ENCODE results near the gene ONECUT2.
"Not testable (repeated sequence)": the region's sequence is repeated elsewhere in the genome, so short reads cannot be mapped to it uniquely, and the experiment has no call there.

The ONECUT2 gene

GRCh38 chr18:57446322-57446721, 11.1 kb downstream of the ONECUT2 start:
- DNase-seq (ENCODE audit: low spot score): no peak

- DNase-seq (ENCODE audit: low spot score): no peak
These were observed 12.0 kb downstream of the ONECUT2 start for GRCh38 chr18:57447154-57447621.

DNA sequence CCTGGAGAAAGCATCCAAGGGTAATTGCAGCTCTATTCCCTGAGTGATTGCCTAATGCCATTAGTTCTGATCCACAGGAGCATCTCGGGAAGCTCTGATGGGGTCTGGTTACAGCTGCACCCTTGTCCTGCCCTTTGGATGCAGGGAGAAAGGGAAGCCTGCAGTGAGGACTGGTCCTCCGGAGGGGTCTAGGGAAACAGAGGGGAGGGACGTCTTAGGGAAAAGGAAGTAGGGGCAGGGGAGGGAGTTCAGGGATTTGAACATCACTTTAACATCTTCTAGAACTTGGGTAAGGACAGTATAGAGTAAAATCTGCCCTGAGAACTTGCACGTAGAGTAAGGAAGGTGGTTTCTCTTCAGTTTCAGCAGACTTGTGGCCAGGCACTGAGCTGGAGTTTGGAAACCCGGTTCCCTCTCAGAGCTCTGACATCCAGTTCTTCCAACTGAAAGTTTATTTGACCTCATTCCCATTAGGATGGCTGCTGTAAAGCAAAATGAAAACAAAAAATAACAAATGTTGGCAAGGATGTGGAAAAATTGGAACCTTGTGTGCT, 20.5 kb downstream of the ONECUT2 start:
- DNase-seq (ENCODE audit: low spot score): no peak

DNA sequence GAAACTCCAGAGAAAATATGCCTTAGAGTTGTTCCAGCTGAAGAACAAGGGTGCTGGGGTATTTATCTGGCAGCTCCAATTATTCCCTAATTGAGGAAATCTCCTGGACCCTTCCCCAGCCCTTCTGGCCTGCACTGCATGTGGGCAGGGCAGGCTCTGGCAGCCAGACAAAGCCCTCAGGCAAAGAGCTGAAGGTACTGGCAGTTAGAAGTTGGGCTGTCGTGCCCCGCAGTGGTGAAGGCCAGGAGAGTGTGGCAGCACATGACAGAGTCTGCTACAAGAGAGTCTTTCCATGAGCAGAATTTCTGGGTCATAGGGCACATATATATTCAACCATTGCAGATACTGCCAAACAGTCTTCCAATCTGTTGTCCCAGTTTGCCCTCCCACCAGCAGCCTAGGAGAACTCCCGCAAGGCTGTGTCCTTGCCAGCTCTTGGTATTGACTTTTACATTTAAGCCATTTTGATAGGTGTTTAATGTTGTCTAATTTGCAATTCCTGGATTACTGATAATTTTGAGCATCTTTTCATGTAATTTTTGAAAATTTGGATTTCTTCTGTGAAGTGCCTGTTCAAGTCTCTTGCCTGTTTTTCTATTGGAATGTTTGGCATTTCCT, 26.6 kb downstream of the ONECUT2 start:
- no peak for DNase-seq (ENCODE audit: low spot score)

GRCh38 chr18:57466307-57466706, 31.1 kb downstream of the ONECUT2 start:
- DNase-seq (ENCODE audit: low spot score): no peak

GRCh38 chr18:57466745-57467409, 31.7 kb downstream of the ONECUT2 start:
- peak; percentile 25 for DNase-seq (ENCODE audit: low spot score)

GRCh38 chr18:57469884-57470283, 34.7 kb downstream of the ONECUT2 start:
- peak; percentile 19 for DNase-seq (ENCODE audit: low spot score)

DNA sequence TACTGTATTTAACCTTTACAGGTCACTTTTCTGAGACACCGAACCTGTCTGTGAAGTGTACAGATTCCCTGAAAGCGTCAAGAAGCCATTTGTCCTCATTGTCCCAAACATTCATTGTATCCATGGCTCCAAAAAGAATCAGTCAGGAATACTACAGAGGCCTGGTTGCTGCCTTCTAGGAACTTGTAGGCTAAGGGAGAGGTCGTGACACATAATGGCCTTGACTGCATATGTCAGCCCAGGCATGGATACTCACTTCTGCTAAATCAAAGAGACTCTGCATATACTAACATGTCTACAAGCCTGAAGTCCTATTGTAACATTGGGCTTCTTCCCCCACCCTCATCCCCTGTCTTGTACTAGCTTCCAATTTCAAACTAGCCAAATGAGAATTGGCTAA, 40.2 kb downstream of the ONECUT2 start:
- DNase-seq (ENCODE audit: low spot score): no peak

- DNase-seq (ENCODE audit: low spot score): no peak
These were observed 40.7 kb downstream of the ONECUT2 start for GRCh38 chr18:57475903-57476302.

DNA sequence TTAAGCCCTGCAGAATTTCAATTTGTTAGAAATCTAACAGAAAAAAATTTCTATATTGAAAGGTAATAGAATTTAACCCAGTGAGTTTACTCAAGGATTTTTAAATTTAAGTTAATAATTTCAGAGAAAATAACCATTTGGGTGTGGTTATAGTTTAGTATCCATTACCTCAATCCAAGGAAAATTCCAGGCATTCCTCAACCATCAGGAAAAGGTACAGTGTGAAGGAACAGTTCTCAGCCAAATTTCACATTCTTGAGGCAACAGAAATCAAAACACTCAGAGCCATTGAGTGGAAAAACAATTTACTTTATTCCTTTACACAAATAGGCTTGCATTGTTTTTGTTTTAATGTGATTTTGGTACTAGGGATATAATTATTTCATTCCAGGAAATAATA, 45.6 kb downstream of the ONECUT2 start:
- no peak for DNase-seq (ENCODE audit: low spot score)

DNA sequence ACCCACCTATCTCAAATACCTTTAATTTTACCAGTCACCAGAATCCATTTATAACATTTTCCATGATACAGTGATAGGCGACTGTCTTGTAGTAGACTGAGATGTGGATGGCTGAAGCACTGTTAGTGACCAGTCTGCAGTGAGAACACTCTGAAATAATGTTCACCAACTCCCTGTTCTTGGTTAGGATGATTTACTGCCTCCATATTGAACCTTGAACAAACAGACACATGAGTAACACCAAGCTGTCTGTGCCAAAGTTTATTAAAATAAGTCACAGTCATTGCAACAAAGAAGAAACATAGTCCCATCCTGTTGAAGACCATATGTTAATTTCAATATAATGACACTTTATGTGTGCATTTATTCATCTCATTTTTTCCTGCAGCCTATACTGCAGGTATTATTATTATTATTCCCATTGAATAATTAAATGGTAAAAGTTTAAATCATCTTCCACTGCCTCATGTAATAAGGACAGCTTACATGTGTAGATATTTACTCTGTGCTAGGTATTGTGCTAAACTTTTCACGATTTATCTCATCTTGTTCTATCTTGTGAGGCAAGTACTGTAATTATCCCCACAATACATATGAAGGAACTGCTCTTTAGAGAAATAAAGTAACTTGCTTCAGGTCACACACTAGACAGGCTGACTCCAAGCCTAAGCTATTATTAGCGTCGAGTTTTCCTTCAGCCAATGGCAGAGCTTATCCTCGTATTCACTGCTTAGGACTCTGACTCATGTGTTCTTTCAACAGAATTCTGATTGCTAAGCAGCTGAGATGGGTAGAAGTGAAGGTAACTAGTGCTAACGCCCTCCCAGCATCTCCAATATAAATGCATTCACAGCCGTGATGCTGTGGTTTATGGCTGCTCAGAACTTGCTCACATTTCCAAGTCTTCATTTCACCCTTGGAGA, 62.5 kb downstream of the ONECUT2 start:
- DNase-seq (ENCODE audit: low spot score): no peak

- DNase-seq (ENCODE audit: low spot score): no peak
These were observed 63.6 kb downstream of the ONECUT2 start for GRCh38 chr18:57498682-57499256.

DNA sequence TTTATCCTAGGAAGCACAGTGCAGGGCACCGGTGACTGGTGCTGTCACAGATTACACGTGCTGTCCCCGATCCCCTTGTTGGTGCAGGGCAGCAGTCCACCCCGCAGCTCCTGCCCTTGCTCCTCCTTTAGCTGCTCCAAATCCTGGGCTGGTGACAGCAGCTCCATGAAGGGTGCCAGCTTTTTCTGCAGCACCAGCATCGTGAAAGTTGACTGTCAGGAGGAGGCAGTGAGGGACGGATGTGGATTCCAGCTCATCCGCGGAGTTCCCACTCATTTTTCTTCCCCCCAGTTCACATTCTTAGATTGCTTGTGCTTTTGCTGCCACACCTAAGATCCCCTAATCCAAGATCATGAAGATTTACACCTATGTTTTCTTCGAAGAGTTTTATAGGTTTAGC, 67.5 kb downstream of the ONECUT2 start:
- no peak for DNase-seq (ENCODE audit: low spot score)

DNA sequence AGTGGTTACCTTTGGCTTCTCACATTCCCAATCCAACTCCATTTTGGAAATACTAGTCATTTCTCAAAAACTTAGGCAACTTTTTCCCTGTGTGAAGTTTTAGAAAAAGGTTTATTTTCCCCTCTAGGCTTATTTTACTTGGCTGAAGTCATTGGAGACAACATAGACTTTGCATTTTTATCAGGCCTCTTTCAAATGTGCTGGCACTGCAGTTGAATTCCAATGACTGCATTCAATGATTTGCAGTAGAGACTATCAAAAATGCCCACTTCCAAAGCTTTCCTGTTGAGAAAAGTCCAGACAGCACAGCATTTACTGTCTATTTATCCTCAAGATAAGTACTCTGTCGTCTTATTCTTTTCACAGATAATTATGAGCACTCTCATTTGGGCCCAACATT, 70.1 kb downstream of the ONECUT2 start:
- no peak for DNase-seq (ENCODE audit: low spot score)

- DNase-seq (ENCODE audit: low spot score): no peak
These were observed 80.9 kb downstream of the ONECUT2 start for GRCh38 chr18:57516056-57516455.

GRCh38 chr18:57518533-57518932, 83.4 kb downstream of the ONECUT2 start:
- DNase-seq (ENCODE audit: low spot score): no peak

- no peak for DNase-seq (ENCODE audit: low spot score)
These were observed 84.7 kb downstream of the ONECUT2 start for GRCh38 chr18:57519668-57520424.

GRCh38 chr18:57522348-57522747, 87.2 kb downstream of the ONECUT2 start:
- not testable (repeated sequence) for DNase-seq (ENCODE audit: low spot score)

GRCh38 chr18:57523171-57523956, 88.2 kb downstream of the ONECUT2 start:
- DNase-seq (ENCODE audit: low spot score): no peak

DNA sequence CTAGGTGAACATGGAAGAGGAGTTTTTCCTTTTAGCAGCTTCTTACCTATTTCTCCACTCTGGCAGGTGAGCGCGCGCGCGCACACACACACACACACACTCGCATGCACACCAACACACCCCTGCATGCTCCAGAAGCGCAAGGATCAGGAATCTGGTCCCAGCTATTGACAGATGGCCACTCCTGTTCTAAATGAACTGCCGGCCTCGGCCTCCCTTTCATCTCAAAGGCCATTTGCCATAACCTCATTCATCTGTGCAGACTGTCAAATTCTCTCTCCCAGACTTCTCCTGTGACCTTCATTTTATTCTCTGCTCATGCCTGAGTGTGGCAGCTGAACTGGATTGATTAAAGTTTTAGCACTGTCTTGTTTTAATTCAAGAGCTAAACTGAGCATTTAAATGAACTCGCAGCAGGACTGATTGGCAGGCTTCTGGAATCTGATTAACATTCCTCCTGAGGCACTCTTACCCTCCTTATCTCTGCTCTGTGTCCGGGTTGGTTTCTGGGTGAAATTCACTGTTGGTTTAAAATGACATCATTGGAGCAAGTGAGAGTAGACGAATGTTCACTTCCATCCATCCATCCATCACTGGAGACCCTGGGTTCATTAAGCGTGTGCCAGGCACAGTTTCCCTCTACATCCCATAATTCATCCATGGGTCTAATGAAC, 92.5 kb downstream of the ONECUT2 start:
- DNase-seq (ENCODE audit: low spot score): no peak

All from kidney capillary endothelial cell (primary cell).